Type B pancreatic cell (in vitro differentiated cells): Measurements from ENCODE around the gene BEST1. TPM values are rescaled to one million over a fixed set of nuclear protein-coding genes. Genes with fewer than 3 reads are reported as not detected.
A peak's percentile ranks its signal among the peaks of the same experiment; 100 is the strongest.

Experiments
- DNase-seq: peaks from one replicate; pipeline ENCODE4 v3.0.0; 2021; ENCODE audit warnings: mixed read lengths; ENCODE audit not compliant: unreplicated experiment; ENCODE audit errors: extremely low spot score
- H3K27ac Mint-ChIP-seq: 2 replicates; pipeline ENCODE4 v1.8.0; 2021; ENCODE audit warnings: mild to moderate bottlenecking, mixed read lengths
- H3K27me3 Mint-ChIP-seq: 2 replicates; pipeline ENCODE4 v1.8.0; 2021; ENCODE audit warnings: mixed read lengths
- H3K36me3 Mint-ChIP-seq: 2 replicates; pipeline ENCODE4 v1.8.0; 2021; ENCODE audit warnings: mixed read lengths
- H3K4me1 Mint-ChIP-seq: one replicate; pipeline ENCODE4 v1.8.0; 2021; ENCODE audit warnings: mixed read lengths; ENCODE audit not compliant: unreplicated experiment
- H3K4me3 Mint-ChIP-seq: 2 replicates; pipeline ENCODE4 v1.8.0; 2021; ENCODE audit warnings: mild to moderate bottlenecking, mixed read lengths
- H3K9me3 Mint-ChIP-seq: 2 replicates; pipeline ENCODE4 v1.8.0; 2021; ENCODE audit warnings: mixed read lengths
- total RNA-seq: library from RNA; stranded (reverse); gene quantifications from 2 replicates; pipeline ENCODE4 v1.2.1, GENCODE V29; 2021; ENCODE audit warnings: low replicate concordance
- TF ChIP-seq, protein P1 (sequence below): fragments of 200-600 bp; sonication (generic); conservative IDR thresholded peaks from 2 replicates; pipeline ENCODE4 v1.5.0; 2021; ENCODE audit warnings: antibody characterized with exemption, mild to moderate bottlenecking

BEST1 gene
- total RNA-seq, 1 donor from 2014 or later = 0.31 TPM

DNA sequence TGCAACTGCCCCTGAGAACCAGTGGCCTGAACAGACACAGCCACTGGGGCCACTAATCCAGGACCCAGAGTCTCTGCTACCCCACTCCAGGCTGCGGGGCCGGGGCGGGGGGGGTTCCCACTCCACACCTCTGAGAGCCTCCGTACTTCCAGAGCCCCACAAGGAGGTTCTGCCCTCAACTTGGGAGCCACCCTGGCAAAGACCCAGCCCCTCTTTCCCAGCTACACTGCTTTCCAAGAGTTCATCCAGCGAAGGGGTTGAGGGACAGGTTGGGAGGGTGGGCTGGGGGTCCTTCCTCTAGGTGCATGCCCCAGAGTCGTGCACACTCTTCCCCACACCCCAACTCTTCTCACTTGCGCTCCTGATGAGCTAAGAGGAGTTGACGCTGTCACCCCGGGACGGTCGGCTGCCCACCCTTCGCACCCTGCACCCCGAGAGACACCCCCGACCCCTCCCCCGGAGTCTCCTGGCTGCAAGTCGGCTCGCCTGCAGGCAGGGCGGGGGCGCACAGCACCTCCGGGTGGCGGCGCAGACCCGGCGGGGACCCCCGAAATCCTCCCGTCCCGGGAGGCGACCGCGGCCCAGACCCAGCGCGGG lies 33.3 kb upstream of the BEST1 start:
- no peak for DNase-seq
- Mint-ChIP-seq H3K9me3 (no peaks in the 10 kb centered on the region), H3K36me3 (no peaks in the 10 kb centered on the region), H3K4me3 (peak overlapping the region; percentile 79), H3K27me3 (peaks cover 32% of the 10 kb centered on the region), H3K27ac (no peak overlapping the region), H3K4me1 (peaks cover 31% of the 10 kb centered on the region)
- TF ChIP-seq, protein P1, sequence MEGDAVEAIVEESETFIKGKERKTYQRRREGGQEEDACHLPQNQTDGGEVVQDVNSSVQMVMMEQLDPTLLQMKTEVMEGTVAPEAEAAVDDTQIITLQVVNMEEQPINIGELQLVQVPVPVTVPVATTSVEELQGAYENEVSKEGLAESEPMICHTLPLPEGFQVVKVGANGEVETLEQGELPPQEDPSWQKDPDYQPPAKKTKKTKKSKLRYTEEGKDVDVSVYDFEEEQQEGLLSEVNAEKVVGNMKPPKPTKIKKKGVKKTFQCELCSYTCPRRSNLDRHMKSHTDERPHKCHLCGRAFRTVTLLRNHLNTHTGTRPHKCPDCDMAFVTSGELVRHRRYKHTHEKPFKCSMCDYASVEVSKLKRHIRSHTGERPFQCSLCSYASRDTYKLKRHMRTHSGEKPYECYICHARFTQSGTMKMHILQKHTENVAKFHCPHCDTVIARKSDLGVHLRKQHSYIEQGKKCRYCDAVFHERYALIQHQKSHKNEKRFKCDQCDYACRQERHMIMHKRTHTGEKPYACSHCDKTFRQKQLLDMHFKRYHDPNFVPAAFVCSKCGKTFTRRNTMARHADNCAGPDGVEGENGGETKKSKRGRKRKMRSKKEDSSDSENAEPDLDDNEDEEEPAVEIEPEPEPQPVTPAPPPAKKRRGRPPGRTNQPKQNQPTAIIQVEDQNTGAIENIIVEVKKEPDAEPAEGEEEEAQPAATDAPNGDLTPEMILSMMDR = no peak

DNA sequence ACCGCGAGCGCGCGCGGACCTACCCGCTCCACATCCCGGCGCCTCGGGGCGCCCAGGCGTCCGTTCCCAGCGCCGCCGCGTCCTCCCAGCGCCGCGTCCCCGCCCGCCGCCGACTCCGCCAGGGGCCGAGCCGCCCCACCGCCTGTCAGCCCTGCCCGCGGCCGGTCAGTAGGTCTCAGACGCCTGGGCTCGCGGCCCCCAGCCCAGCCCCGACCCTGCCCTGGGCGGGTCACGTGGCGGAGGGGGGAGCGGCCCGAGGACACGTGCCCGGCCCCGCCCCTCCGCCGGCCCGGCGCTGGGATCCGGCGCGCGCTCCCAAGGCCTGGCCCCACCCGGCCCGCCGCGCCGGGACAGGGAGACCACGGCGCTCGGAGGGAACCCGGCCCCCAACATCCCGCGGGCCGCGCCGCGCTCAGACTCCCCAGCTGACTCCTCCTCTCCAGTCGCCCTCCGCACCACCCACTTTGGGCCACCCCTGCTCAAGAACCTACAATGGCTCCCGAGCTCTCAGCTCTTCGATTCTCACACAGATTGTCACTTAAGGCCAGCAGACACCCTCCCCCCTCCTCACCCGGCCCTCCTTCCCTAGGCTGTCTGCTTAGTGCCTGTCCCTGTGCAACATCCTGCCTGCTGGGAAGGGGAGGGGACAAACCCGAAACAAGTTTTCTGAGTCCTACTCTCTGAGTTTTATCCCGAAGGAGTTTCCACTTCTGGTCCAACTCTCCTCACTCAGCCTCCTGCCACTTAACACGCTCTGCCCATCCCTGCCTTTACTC lies 32.6 kb upstream of the BEST1 start, which contains the start of gene RAB3IL1:
TSS of gene RAB3IL1 (minus strand) at position 233 of the 776 bp plus-strand sequence. CDS start at position 34, 199 bp downstream.
- H3K4me3 Mint-ChIP-seq = peak within 1 kb of the TSS; percentile 92
- TF ChIP-seq, protein P1 = no peak
- peaks cover 31% of the 10 kb centered on the region for H3K4me1 Mint-ChIP-seq
- peak; percentile 80 for DNase-seq
- H3K27ac Mint-ChIP-seq = peak within 1 kb of the TSS; percentile 81
- H3K36me3 Mint-ChIP-seq = no peaks in the 10 kb centered on the region
- H3K9me3 Mint-ChIP-seq = no peaks in the 10 kb centered on the region
- H3K27me3 Mint-ChIP-seq = peaks cover 31% of the 10 kb centered on the region

DNA sequence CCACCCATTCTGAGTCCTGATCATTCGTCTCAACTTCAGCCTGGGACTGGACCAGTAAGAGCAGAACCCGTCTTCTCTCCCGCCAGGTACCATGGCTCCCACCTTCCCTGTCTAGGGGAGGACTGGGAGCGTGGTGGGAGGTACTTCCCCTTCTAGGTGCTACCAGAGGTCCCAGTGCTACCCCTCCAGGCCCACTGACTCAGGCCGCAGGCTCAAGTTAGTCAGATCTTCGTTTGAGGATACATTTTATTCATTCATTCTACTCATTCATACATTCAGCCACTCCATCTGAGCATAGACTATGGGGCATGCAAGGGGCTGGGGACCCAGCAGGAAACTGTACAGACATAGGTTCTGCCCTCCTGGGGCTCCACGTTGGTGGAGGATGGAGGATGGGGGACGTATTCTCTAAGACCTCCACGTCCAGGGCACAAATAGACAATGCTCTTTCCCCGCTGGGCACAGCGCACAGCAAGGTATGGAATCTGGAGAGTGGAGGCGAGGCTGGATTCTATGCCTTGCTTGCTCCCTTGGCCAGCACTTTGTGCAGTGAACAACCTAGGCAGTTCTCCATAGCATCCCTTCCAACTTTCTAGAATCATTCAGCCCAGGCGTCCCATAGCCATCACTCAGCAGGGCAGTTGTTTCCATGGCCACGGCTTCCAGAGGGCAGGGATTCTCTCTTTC lies 31.8 kb upstream of the BEST1 start:
- H3K4me3 Mint-ChIP-seq = peak overlapping the region; percentile 92
- peaks cover 36% of the 10 kb centered on the region for H3K4me1 Mint-ChIP-seq
- TF ChIP-seq, protein P1 = no peak
- H3K27me3 Mint-ChIP-seq = peaks cover 33% of the 10 kb centered on the region
- no peaks in the 10 kb centered on the region for H3K36me3 Mint-ChIP-seq
- peak; percentile 47 for DNase-seq
- peak overlapping the region; percentile 81 for H3K27ac Mint-ChIP-seq
- H3K9me3 Mint-ChIP-seq = no peaks in the 10 kb centered on the region

DNA sequence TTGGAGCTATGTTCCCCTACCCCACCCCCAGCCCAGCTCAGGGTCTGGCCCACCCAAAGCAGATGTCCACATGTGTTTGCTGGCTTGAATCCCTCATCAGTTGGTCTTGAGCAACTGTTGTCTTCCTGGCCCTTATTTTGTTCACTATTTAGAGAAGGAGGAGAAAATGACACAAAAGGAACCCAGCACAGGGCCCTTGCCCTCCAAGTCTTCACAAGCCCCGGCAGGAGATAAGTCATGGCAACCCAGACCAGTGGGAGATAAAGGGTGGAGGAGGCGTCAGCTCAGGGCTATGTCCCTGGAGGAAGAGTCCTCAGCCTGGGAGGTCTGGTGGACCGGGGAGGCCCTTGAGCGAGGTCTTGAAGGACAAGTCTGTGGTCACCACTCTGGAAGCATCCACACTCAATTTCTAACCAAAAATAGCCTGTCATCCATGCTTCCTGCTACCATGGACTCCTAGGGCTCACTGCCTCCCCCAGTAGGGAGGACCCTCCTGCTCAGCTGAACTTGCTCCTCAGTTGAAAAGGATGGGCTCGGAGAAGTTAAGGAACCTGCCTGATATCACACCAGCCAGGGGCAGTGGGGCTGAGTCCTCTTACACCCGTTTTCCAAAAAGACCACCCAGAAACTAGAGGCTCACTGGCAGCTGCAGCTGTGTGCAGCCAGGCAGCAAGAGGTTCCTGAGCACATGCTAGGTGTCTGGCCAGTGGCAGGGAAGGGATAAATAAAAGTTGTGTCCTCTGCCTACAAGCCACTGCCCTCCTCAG lies 31.0 kb upstream of the BEST1 start:
- Mint-ChIP-seq H3K4me3 (peak overlapping the region; percentile 92), H3K27ac (no peak overlapping the region), H3K27me3 (peaks cover 33% of the 10 kb centered on the region), H3K4me1 (peaks cover 43% of the 10 kb centered on the region), H3K36me3 (no peaks in the 10 kb centered on the region), H3K9me3 (no peaks in the 10 kb centered on the region)
- peak; percentile 56 for DNase-seq
- TF ChIP-seq, protein P1 = no peak
